ENCODE results near the gene HSPA12B.

HSPA12B gene, protein sequence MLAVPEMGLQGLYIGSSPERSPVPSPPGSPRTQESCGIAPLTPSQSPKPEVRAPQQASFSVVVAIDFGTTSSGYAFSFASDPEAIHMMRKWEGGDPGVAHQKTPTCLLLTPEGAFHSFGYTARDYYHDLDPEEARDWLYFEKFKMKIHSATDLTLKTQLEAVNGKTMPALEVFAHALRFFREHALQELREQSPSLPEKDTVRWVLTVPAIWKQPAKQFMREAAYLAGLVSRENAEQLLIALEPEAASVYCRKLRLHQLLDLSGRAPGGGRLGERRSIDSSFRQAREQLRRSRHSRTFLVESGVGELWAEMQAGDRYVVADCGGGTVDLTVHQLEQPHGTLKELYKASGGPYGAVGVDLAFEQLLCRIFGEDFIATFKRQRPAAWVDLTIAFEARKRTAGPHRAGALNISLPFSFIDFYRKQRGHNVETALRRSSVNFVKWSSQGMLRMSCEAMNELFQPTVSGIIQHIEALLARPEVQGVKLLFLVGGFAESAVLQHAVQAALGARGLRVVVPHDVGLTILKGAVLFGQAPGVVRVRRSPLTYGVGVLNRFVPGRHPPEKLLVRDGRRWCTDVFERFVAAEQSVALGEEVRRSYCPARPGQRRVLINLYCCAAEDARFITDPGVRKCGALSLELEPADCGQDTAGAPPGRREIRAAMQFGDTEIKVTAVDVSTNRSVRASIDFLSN

DNA sequence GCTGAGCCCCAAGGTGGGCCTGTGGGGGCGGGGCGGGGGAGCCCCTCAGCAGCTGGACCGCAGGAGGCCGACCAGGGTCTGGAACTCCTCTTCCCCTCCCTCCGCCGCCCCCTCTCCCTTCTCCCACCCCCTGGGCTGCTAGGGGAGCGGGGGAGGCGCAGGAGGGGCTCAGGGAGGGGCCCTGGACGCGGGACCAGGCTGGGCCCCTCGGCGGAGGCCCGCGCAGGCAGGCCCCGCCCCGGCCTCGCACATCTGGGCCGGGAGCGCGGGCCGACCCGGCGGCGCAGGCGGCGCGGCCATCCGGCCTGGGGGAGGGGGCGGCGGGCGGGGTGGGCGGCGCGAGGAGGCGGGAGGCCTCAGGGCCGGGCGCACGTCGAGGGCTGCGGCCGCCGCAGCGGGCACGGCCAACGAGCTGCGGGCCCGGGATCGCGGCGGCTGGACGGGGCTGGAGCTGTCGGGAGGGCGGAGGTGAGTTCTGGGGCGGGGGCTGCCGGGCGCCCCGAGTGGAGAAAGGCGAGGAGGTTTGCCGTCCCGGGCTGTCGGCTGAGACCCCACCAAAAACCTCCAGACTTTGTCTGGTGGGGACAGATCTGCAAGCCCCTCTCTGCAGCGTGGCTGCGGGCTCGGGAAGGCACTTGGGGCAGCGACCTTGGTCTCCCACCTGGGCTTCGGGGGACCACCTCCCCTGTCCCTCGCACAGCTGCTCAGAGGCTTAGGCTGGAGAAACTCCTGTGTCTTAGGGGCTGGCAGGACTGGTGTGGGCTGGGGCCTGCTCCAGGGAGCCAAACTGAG is at the start of gene HSPA12B:
TSS of gene HSPA12B (plus strand) at position 359 of the 792 bp plus-strand sequence. CDS start 5,990 bp downstream, outside the sequence.
- Histone ChIP-seq H3K27me3 (ENCODE audit: control insufficient read depth, insufficient read depth, low read length) (peaks cover 25% of the 10 kb centered on the region), H3K36me3 (ENCODE audit: control insufficient read depth, insufficient read depth, low read length) (no peaks in the 10 kb centered on the region), H3K4me3 (ENCODE audit: low read length) (no peak within 1 kb of the TSS), H3K9me3 (ENCODE audit: control insufficient read depth, low read length) (no peaks in the 10 kb centered on the region), H3K9ac (ENCODE audit: low read length) (peak within 1 kb of the TSS; percentile 22), H3K4me1 (ENCODE audit: control insufficient read depth, insufficient read depth, low read length) (peaks cover 24% of the 10 kb centered on the region)

DNA sequence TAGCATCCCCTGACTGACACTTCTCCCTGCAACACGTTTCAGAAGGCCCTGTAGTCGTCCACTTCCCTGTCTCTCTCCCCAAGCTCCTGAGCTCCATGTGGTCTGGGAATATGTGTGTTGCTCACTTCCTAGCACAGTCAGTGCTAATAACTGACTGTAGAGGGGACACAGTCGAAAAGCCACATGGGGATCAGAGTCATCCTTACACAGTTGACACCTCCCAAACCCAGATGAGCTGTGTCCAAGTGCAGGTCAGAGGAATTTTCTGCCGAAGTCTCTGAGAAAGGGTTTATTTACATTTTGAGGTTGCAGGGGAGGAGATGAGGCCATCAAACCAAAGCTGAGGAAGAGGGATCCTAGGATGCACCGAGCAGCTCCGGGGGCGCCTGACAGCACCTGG is 47.1 kb upstream of the HSPA12B start:
- no peaks in the 10 kb centered on the region for H3K36me3 ChIP-seq (ENCODE audit: control insufficient read depth, insufficient read depth, low read length)
- H3K9ac ChIP-seq (ENCODE audit: low read length), result no peak overlapping the region
- peaks cover 5% of the 10 kb centered on the region for H3K4me1 ChIP-seq (ENCODE audit: control insufficient read depth, insufficient read depth, low read length)
- H3K27me3 ChIP-seq (ENCODE audit: control insufficient read depth, insufficient read depth, low read length), result peaks cover 25% of the 10 kb centered on the region
- no peaks in the 10 kb centered on the region for H3K9me3 ChIP-seq (ENCODE audit: control insufficient read depth, low read length)
- no peak overlapping the region for H3K4me3 ChIP-seq (ENCODE audit: low read length)

DNA sequence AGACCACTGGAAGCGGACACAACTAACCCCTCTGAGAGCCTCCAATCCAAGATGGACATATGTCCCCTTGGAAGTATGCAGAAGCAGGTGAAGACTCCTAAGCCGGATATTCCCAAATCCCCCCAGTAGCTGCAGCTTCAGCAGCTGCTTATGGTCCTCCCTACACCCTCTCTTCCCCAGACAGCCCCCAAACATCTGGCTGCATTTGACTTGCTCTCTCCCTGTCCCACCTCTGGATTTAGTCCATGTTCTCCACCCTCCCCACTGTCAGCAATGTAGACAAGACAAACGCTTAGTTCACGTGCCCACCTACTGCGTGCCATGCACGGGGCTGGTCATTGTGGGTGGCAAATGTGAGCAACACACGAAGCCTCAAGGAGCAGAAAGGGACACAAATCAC is 46.1 kb upstream of the HSPA12B start:
- H3K9me3 ChIP-seq (ENCODE audit: control insufficient read depth, low read length), result no peaks in the 10 kb centered on the region
- H3K4me1 ChIP-seq (ENCODE audit: control insufficient read depth, insufficient read depth, low read length), result peaks cover 5% of the 10 kb centered on the region
- peaks cover 14% of the 10 kb centered on the region for H3K27me3 ChIP-seq (ENCODE audit: control insufficient read depth, insufficient read depth, low read length)
- no peak overlapping the region for H3K9ac ChIP-seq (ENCODE audit: low read length)
- no peaks in the 10 kb centered on the region for H3K36me3 ChIP-seq (ENCODE audit: control insufficient read depth, insufficient read depth, low read length)
- H3K4me3 ChIP-seq (ENCODE audit: low read length), result no peak overlapping the region

DNA sequence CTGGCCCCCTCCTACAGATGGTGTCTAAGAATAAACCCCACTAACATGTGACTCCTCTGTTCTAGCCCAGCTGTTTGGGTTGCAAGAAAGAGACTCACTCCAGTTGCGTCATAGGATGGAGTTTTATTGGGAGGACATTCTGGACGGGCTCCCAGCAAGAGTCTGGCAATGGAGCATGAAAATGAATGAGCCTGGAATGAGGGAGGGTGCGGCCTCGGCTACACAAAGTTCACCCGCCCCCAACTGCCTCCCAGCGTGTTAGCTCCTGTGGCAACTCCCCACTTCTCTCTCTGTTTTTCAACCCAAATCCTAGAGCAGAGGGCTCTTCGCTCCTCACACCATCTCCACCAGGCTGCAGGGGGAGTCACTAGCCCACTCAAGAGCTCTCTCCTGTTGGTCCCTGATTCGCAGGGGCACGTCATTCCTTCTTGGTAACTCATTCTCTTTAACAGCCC is 45.6 kb upstream of the HSPA12B start:
- Histone ChIP-seq H3K4me1 (ENCODE audit: control insufficient read depth, insufficient read depth, low read length) (peaks cover 5% of the 10 kb centered on the region), H3K4me3 (ENCODE audit: low read length) (no peak overlapping the region), H3K9ac (ENCODE audit: low read length) (no peak overlapping the region)

DNA sequence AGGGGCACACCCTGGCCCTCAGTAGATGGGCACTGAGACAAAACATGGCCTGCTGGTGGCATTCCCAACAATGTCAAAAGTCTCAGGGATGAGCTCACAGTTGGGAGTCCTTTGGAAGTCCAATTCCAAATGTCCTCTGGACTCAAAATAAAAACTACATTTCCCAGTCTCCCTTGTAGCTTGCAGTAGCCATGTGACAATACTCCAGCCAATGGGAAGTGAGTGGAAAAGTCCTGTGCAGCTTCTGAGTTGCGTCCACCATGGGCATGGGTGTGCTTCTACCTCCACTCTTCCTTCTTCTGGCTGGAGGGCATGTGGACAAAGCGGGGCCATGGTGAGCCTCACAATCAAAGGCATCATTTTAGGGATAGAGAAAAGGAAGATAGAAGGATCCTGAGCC is 44.8 kb upstream of the HSPA12B start:
- Histone ChIP-seq H3K4me3 (ENCODE audit: low read length) (no peak overlapping the region), H3K36me3 (ENCODE audit: control insufficient read depth, insufficient read depth, low read length) (no peaks in the 10 kb centered on the region), H3K9ac (ENCODE audit: low read length) (no peak overlapping the region), H3K9me3 (ENCODE audit: control insufficient read depth, low read length) (no peaks in the 10 kb centered on the region), H3K4me1 (ENCODE audit: control insufficient read depth, insufficient read depth, low read length) (peaks cover 5% of the 10 kb centered on the region), H3K27me3 (ENCODE audit: control insufficient read depth, insufficient read depth, low read length) (peaks cover 4% of the 10 kb centered on the region)

More for the DNA sequence above, 45.6 kb upstream of the HSPA12B start:
- no peaks in the 10 kb centered on the region for H3K36me3 ChIP-seq (ENCODE audit: control insufficient read depth, insufficient read depth, low read length)
- H3K27me3 ChIP-seq (ENCODE audit: control insufficient read depth, insufficient read depth, low read length), result peaks cover 10% of the 10 kb centered on the region
- H3K9me3 ChIP-seq (ENCODE audit: control insufficient read depth, low read length), result no peaks in the 10 kb centered on the region

DNA sequence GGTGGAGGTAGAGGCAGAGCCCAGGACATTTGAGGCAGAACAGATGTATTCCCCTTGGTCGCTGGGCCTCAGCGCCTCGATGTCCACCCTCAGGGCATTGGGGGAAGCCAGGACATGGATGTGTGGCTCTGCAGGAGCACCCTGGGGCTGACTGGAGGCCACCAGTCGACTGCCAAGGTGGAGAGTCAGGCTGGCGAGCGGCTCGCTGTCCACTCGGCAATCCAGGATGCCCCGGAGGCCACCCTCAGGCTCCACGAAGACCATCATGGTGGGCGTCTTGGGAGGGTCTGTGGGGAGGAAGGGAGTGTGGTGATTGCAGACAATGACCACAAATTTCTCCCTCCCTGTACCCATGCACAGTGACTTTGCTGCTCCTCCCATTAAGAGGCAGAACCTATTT is 42.5 kb upstream of the HSPA12B start:
- H3K27me3 ChIP-seq (ENCODE audit: control insufficient read depth, insufficient read depth, low read length), result no peaks in the 10 kb centered on the region
- H3K4me1 ChIP-seq (ENCODE audit: control insufficient read depth, insufficient read depth, low read length), result peaks cover 5% of the 10 kb centered on the region
- no peak overlapping the region for H3K9ac ChIP-seq (ENCODE audit: low read length)
- no peak overlapping the region for H3K4me3 ChIP-seq (ENCODE audit: low read length)
- no peaks in the 10 kb centered on the region for H3K36me3 ChIP-seq (ENCODE audit: control insufficient read depth, insufficient read depth, low read length)
- H3K9me3 ChIP-seq (ENCODE audit: control insufficient read depth, low read length), result no peaks in the 10 kb centered on the region

DNA sequence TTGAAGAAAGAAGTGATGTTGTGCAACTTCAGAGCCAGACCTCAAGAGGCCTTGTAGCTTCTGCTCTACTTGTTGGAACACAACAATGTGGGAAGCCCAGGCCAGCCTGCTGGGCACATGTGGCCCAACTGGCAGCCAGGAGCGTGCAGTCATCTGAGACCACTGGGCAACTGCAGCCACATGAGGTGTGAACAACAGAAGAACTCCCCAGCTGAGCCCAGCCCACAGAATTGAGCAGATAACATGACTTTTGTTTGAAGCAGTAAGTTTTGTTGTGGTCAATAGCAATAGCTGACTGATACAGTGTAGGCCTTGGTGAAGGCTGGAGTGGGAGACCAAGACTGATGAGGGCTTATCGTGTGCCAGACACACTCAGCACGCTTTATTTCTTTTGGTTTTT is 42.1 kb upstream of the HSPA12B start:
- no peaks in the 10 kb centered on the region for H3K27me3 ChIP-seq (ENCODE audit: control insufficient read depth, insufficient read depth, low read length)
- peaks cover 5% of the 10 kb centered on the region for H3K4me1 ChIP-seq (ENCODE audit: control insufficient read depth, insufficient read depth, low read length)
- no peak overlapping the region for H3K9ac ChIP-seq (ENCODE audit: low read length)
- H3K9me3 ChIP-seq (ENCODE audit: control insufficient read depth, low read length), result no peaks in the 10 kb centered on the region
- no peaks in the 10 kb centered on the region for H3K36me3 ChIP-seq (ENCODE audit: control insufficient read depth, insufficient read depth, low read length)
- no peak overlapping the region for H3K4me3 ChIP-seq (ENCODE audit: low read length)

DNA sequence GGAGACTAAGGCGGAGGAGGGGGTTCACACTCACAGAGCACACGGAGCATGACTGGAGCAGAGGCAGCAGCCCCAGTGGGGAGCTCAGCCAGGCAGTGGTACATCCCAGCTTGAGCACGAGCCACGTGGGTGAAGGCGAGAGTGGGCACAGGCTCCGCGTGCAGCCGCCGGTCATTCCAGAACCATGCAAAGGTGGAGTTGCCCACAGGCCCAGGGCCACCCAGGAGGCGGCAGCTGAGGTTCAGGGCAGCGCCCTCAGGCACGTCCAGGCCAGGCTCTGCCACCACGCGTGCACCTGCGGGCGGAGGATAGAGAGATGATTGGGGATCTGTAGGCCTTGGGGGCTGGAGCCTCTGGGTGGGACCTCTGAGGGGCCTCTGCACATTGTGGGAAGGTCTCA is 41.2 kb upstream of the HSPA12B start:
- H3K27me3 ChIP-seq (ENCODE audit: control insufficient read depth, insufficient read depth, low read length), result no peaks in the 10 kb centered on the region
- peaks cover 5% of the 10 kb centered on the region for H3K4me1 ChIP-seq (ENCODE audit: control insufficient read depth, insufficient read depth, low read length)
- H3K4me3 ChIP-seq (ENCODE audit: low read length), result no peak overlapping the region
- no peaks in the 10 kb centered on the region for H3K9me3 ChIP-seq (ENCODE audit: control insufficient read depth, low read length)
- no peak overlapping the region for H3K9ac ChIP-seq (ENCODE audit: low read length)
- no peaks in the 10 kb centered on the region for H3K36me3 ChIP-seq (ENCODE audit: control insufficient read depth, insufficient read depth, low read length)

DNA sequence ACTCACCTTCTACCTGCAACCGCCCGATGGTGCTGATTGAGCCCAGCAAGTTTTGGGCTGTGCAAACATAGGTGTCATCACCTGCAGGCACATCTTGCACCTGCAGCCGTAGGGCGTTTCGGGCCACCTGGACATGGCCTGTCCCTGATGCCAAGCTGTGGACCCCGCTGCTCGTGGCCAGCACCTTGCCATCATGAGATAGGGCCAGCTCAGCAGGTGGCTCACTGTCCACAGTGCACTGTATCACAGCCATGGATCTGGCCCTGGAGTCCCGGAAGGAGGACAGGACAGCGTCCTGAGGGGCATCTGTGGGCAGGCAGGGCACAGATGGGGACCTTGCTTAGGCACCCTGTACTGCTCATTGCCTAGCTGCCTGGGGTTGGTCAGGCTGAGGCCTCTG is 40.6 kb upstream of the HSPA12B start:
- H3K4me1 ChIP-seq (ENCODE audit: control insufficient read depth, insufficient read depth, low read length), result peaks cover 5% of the 10 kb centered on the region

DNA sequence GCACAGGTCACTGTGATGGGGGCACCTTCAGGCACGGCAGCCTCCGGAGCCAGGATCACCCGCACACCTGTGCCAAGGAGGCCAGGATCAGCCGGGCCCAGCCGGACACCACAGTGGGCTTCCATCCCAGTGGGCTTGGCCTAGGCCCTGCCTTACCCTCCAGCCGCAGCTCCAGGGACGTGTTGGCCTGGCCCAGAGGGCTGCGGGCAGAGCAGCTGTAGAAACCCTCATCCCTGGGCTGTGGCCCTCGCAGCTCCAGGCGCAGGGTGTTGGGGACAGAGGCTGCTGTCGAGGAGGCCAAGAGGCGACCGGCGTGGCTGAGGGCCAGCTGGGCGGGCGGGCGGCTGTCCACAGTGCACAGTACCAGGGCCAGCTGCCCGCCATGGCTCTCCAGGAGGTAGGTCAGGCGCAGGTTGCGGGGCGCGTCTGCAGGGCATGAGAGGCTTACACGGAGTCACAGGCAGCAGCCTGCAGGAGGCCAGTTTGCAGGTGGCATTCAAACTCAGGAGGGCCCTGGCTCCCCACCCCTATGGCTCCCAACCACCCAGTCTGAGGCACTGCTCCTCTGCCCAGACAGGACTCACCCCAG is 39.7 kb upstream of the HSPA12B start:
- H3K4me3 ChIP-seq (ENCODE audit: low read length), result no peak overlapping the region

More for the DNA sequence above, 40.6 kb upstream of the HSPA12B start:
- no peaks in the 10 kb centered on the region for H3K36me3 ChIP-seq (ENCODE audit: control insufficient read depth, insufficient read depth, low read length)
- no peak overlapping the region for H3K9ac ChIP-seq (ENCODE audit: low read length)
- no peaks in the 10 kb centered on the region for H3K9me3 ChIP-seq (ENCODE audit: control insufficient read depth, low read length)
- H3K4me3 ChIP-seq (ENCODE audit: low read length), result no peak overlapping the region
- H3K27me3 ChIP-seq (ENCODE audit: control insufficient read depth, insufficient read depth, low read length), result no peaks in the 10 kb centered on the region

DNA sequence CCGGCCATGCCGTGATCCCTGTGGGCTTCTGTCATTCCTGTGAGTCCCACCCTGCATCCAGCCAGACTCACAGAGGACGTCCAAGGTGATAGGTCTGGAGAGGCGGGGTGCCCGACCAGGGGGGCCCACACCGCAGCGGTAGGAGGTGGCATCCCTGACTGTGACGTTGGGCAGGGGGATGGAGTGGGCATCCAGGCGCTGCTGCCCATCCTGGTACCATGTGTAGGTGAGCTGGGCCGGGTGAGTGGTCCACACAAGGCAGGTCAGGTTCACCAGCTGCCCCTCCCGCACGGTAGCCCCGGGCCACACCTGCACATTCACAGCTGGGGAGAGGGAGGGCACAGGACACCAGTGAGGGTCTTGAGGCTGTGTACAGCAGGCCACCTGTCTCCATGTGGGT is 39.1 kb upstream of the HSPA12B start:
- Histone ChIP-seq H3K4me3 (ENCODE audit: low read length) (no peak overlapping the region), H3K27me3 (ENCODE audit: control insufficient read depth, insufficient read depth, low read length) (no peaks in the 10 kb centered on the region), H3K4me1 (ENCODE audit: control insufficient read depth, insufficient read depth, low read length) (no peaks in the 10 kb centered on the region), H3K9me3 (ENCODE audit: control insufficient read depth, low read length) (no peaks in the 10 kb centered on the region), H3K36me3 (ENCODE audit: control insufficient read depth, insufficient read depth, low read length) (no peaks in the 10 kb centered on the region), H3K9ac (ENCODE audit: low read length) (no peak overlapping the region)

More for the DNA sequence above, 39.7 kb upstream of the HSPA12B start:
- H3K4me1 ChIP-seq (ENCODE audit: control insufficient read depth, insufficient read depth, low read length), result no peaks in the 10 kb centered on the region
- no peaks in the 10 kb centered on the region for H3K36me3 ChIP-seq (ENCODE audit: control insufficient read depth, insufficient read depth, low read length)
- no peaks in the 10 kb centered on the region for H3K27me3 ChIP-seq (ENCODE audit: control insufficient read depth, insufficient read depth, low read length)
- H3K9me3 ChIP-seq (ENCODE audit: control insufficient read depth, low read length), result no peaks in the 10 kb centered on the region
- H3K9ac ChIP-seq (ENCODE audit: low read length), result no peak overlapping the region

All from mucosa of stomach (tissue), 1 donor.